Measurements from ENCODE around the gene LPAR2.
A peak's percentile ranks its signal among the peaks of the same experiment; 100 is the strongest.
"Not testable (repeated sequence)": the region's sequence is repeated elsewhere in the genome, so short reads cannot be mapped to it uniquely, and the experiment has no call there.

Gene LPAR2

DNA sequence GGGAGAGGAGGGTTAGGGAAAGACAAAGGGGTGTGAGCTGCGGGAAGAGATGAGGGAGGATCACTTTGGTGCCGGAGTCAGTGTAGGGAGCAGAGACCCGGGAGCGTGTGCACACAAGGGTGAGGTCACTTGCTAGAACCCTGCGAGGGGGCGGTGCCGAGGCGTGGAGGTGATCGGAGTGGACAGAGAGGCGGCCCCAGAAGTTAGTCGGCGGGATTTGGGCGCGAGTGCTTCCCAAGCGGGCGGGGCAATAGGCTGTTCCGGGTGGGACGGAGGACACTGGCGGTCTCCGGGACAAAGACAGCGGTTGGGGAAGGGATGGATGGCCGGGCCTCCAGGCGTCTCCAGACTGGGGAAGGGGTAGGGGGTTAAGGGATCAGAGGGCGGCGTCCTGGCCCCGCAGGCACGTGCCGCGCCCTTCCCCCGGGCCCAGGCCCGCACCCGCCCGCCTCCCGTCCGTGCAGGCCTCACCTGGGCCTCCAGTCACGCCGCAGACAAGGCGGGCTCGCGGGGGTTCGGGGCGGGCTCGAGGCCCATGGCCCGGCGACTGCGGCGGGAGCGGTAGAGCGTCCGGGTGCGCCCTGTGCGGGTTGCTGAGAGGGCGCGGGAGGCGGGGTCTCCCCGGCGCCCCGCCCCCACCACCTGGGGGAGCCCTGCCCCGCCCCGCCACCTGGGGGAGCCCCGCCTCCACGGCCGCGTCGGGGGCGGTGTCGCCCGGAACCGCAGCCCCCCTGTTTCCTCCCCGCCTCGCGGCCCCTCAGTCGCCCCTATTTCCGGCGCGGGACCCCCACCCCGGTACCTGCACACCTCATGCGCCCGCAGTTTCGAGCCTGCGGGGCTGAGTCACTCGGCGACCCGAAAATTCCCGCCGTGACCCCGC is at the start of gene LPAR2:
Gene LPAR2 (minus strand): TSS at position 600 of the 880 bp plus-strand sequence. CDS start 945 bp downstream, outside the sequence.
- DNase-seq (ENCODE audit: low read depth): no peak
- H3K4me3 ChIP-seq (ENCODE audit: control insufficient read depth, low read depth, low read length): peak within 1 kb of the TSS; percentile 24
- no peak for TF ChIP-seq CTCF (conservative IDR thresholded peaks at IDR 0.05; ENCODE audit: control insufficient read depth, insufficient read depth, low read depth, low read length)

DNA sequence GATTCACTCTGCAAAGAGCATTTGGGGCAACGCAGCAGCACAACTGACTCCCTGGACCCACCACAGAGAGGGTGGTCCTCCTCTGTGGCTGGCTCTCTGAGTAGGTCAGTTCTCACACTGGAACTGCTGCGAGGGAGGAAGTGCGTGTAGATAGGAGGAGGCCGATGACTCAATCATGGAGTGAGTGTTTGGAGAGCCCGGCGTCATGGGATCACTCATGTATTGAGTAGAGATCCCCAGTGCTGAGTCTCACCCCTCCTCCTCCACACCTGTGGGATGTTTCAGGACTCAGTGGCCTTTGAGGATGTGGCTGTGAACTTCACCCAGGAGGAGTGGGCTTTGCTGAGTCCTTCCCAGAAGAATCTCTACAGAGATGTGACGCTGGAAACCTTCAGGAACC is 49.6 kb upstream of the LPAR2 start:
- H3K4me3 ChIP-seq (ENCODE audit: control insufficient read depth, low read depth, low read length): no peak overlapping the region
- no peak for TF ChIP-seq CTCF (conservative IDR thresholded peaks at IDR 0.05; ENCODE audit: control insufficient read depth, insufficient read depth, low read depth, low read length)
- no peak for DNase-seq (ENCODE audit: low read depth)

DNA sequence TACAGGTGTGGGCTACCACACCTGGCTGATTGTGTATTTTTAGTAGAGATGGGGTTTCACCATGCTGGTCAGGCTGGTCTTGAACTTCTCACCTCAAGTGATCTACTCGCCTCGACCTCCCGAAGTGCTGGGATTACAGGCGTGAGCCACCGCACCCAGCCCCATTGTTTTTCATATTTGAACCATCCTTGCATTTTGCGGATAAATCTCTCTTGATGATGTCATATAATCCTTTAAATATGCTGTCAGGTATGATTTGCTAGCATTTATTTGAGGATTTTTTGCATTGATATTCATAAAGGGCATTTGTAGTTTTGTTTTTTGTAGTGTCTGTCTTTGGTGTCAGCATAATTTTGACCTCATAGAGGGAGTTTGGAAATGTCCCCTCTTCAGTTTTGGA is 46.3 kb upstream of the LPAR2 start:
- no peak for DNase-seq (ENCODE audit: low read depth)
- H3K4me3 ChIP-seq (ENCODE audit: control insufficient read depth, low read depth, low read length): no peak overlapping the region
- TF ChIP-seq CTCF (conservative IDR thresholded peaks at IDR 0.05; ENCODE audit: control insufficient read depth, insufficient read depth, low read depth, low read length): no peak

DNA sequence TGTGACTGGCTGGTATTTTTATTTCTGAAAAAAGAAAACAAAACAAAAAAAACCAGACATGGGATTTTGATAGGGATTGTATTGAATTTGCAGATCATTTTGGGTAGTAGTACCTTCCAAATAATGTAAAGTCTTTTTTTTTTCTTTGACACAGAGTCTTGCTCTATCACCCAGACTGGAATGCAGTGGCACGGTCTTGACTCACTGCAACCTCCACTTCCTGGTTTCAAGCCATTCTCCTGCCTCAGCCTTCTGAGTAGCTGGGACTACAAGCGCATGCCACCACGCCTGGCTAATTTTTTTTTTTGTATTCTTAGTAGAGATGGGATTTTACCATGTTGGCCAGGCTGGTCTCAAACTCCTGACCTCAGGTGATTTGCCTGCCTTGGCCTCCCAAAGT is 44.8 kb upstream of the LPAR2 start:
- no peak for DNase-seq (ENCODE audit: low read depth)
- no peak overlapping the region for H3K4me3 ChIP-seq (ENCODE audit: control insufficient read depth, low read depth, low read length)
- no peak for TF ChIP-seq CTCF (conservative IDR thresholded peaks at IDR 0.05; ENCODE audit: control insufficient read depth, insufficient read depth, low read depth, low read length)

DNA sequence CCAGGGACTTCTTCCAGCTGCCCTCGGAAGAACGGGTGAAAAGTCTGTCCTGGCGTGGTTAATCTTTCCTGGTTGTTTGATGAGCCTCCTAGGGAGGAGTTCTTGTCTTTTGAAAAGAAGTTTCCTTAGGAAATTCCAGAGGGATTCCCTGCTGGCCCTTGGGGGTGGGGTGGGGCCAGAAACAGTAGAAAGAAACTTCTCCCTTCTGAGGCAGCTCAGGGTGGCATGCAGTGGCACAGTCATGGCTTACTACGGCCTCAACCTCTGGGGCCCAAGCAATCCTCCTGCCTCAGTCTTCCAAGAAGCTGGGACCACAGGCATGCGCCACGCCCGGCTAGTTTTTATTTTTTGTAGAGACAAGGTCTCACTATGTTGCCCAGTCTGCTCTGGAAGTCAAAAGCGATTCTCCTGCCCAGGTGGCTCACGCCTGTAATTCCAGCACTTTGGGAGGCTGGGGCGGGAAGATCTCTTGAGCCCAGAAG is 42.1 kb upstream of the LPAR2 start:
- TF ChIP-seq CTCF (conservative IDR thresholded peaks at IDR 0.05; ENCODE audit: control insufficient read depth, insufficient read depth, low read depth, low read length): no peak

DNA sequence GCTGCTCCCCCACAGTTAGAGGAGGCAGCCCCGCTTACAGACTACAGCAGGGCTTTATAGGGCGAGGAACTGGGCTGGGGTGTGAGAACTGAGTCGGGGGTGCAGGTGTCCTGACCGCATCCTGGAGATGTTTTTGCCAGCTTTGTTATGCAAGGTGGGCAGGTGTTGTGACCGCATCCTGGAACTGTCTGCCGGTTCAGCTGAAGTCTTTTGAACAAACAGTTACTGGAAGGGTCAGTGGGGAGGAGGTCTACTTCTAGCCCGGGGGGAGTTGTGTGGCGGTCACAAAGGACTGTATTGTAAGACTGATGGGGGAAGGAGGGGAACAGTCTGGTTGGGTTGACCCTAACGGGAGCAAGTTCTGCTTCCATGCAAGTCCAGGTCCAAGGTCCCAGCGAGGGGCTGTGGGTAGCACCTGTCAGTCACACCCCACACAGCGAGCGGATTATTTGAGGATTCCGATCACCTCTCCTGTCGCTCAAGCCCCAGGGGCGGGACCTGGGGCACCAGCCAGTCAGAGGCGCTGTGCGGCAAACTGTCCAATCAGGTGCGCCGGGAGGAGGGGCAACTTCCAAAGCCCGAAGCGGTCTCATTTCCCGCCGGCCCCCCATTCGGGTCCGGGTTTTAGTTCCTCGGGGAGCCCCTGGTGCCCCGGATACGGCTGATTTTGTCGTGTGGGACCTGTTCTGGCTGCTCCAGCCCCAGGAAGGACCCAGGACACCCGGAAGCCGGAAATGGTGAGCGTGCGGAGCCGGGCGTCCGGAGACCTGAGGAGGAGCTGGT is 40.4 kb upstream of the LPAR2 start, which contains the start of gene ZNF101:
Gene ZNF101 (plus strand): TSS at position 610 of the 783 bp plus-strand sequence. CDS start 125 bp downstream, at position 735.
- TF ChIP-seq CTCF (conservative IDR thresholded peaks at IDR 0.05; ENCODE audit: control insufficient read depth, insufficient read depth, low read depth, low read length): no peak
- peak within 1 kb of the TSS; percentile 82 for H3K4me3 ChIP-seq (ENCODE audit: control insufficient read depth, low read depth, low read length)
- DNase-seq (ENCODE audit: low read depth): peak; percentile 85

More for the DNA sequence above, 42.1 kb upstream of the LPAR2 start:
- H3K4me3 ChIP-seq (ENCODE audit: control insufficient read depth, low read depth, low read length): peak overlapping the region; percentile 82
- DNase-seq (ENCODE audit: low read depth): no peak

- not testable (repeated sequence) for DNase-seq (ENCODE audit: low read depth); H3K4me3 ChIP-seq (ENCODE audit: control insufficient read depth, low read depth, low read length)
These were observed 37.5 kb upstream of the LPAR2 start for GRCh38 chr19:19665420-19665948.
